ENCODE results near the gene CNOT6L. TPM values are rescaled to one million over a fixed set of nuclear protein-coding genes. Genes with fewer than 3 reads are reported as not detected.

Gene CNOT6L
- polyA plus RNA-seq, 1 donor from 2014 or later = 14.4 TPM

GRCh38 chr4:77805840-77806239 is 13.3 kb downstream of the CNOT6L start:
- Histone ChIP-seq H3K36me3 (ENCODE audit: insufficient read depth, low read length) (no peaks in the 10 kb centered on the region), H3K79me2 (replicated peaks; ENCODE audit: insufficient read depth, low read length) (peaks cover 46% of the 10 kb centered on the region), H3K4me3 (ENCODE audit: low read length) (no peak overlapping the region), H3K9me2 (ENCODE audit: insufficient read depth, low read length) (no peaks in the 10 kb centered on the region), H3K4me2 (ENCODE audit: low read length) (no peak overlapping the region), H3K27me3 (ENCODE audit: insufficient read depth, low read depth, low read length) (no peaks in the 10 kb centered on the region), H3F3A (ENCODE audit: insufficient read depth, low read length, poor library complexity, severe bottlenecking) (no peaks in the 10 kb centered on the region), H3K9me3 (ENCODE audit: low read length) (no peaks in the 10 kb centered on the region), H3K27ac (ENCODE audit: low read length) (no peak overlapping the region), H2AFZ (ENCODE audit: low read depth, low read length) (no peak overlapping the region), H3K9ac (ENCODE audit: low read length) (no peak overlapping the region), H4K20me1 (ENCODE audit: insufficient read depth) (no peaks in the 10 kb centered on the region)
- no peak for TF ChIP-seq EP300 (conservative IDR thresholded peaks at IDR 0.05; ENCODE audit: poor library complexity, severe bottlenecking)
- no peak for TF ChIP-seq MXI1 (conservative IDR thresholded peaks at IDR 0.05; ENCODE audit: poor library complexity, severe bottlenecking)
- no peak for TF ChIP-seq EZH2 (IDR thresholded peaks at IDR 0.05; ENCODE audit: borderline replicate concordance, insufficient read depth, low read length, poor library complexity, severe bottlenecking)
- no peak for TF ChIP-seq POLR2AphosphoS5 (IDR thresholded peaks at IDR 0.05)
- no peak for TF ChIP-seq SMC3 (conservative IDR thresholded peaks at IDR 0.05; ENCODE audit: poor library complexity)
- no peak for TF ChIP-seq TAF1 (IDR thresholded peaks at IDR 0.05; ENCODE audit: low read depth)

GRCh38 chr4:77804471-77804870 is 14.7 kb downstream of the CNOT6L start:
- Histone ChIP-seq H2AFZ (ENCODE audit: low read depth, low read length) (no peak overlapping the region), H3K9ac (ENCODE audit: low read length) (no peak overlapping the region), H3F3A (ENCODE audit: insufficient read depth, low read length, poor library complexity, severe bottlenecking) (no peaks in the 10 kb centered on the region), H3K9me3 (ENCODE audit: low read length) (no peaks in the 10 kb centered on the region), H3K27ac (ENCODE audit: low read length) (no peak overlapping the region), H3K36me3 (ENCODE audit: insufficient read depth, low read length) (no peaks in the 10 kb centered on the region), H4K20me1 (ENCODE audit: insufficient read depth) (no peaks in the 10 kb centered on the region), H3K4me2 (ENCODE audit: low read length) (no peak overlapping the region), H3K9me2 (ENCODE audit: insufficient read depth, low read length) (no peaks in the 10 kb centered on the region), H3K4me3 (ENCODE audit: low read length) (no peak overlapping the region), H3K79me2 (replicated peaks; ENCODE audit: insufficient read depth, low read length) (peaks cover 46% of the 10 kb centered on the region), H3K27me3 (ENCODE audit: insufficient read depth, low read depth, low read length) (no peaks in the 10 kb centered on the region)
- TF ChIP-seq POLR2AphosphoS5 (IDR thresholded peaks at IDR 0.05) (no peak), CTCF (IDR thresholded peaks at IDR 0.05; ENCODE audit: poor library complexity, severe bottlenecking) (no peak), TAF1 (IDR thresholded peaks at IDR 0.05; ENCODE audit: low read depth) (no peak), MXI1 (conservative IDR thresholded peaks at IDR 0.05; ENCODE audit: poor library complexity, severe bottlenecking) (no peak), EP300 (conservative IDR thresholded peaks at IDR 0.05; ENCODE audit: poor library complexity, severe bottlenecking) (no peak), SMC3 (conservative IDR thresholded peaks at IDR 0.05; ENCODE audit: poor library complexity) (no peak), EZH2 (IDR thresholded peaks at IDR 0.05; ENCODE audit: borderline replicate concordance, insufficient read depth, low read length, poor library complexity, severe bottlenecking) (no peak), RAD21 (conservative IDR thresholded peaks at IDR 0.05) (no peak), REST (IDR thresholded peaks at IDR 0.05; ENCODE audit: borderline replicate concordance) (no peak)

Measured in neural cell (in vitro differentiated cells).